H1 (cell line): Measurements from ENCODE around the gene LCE5A. TPM values are rescaled to one million over a fixed set of nuclear protein-coding genes. Genes with fewer than 3 reads are reported as not detected.

ENCODE experiments used
- CTCF ChIA-PET: fragments of 300-600 bp; sonication (Branson Sonifier 250); formaldehyde crosslinking; loops from one replicate; lab custom pipeline; 2021; ENCODE audit not compliant: partially characterized antibody; lab: Charles Lee
- POLR2A ChIA-PET: fragments of 300-600 bp; sonication (Branson Sonifier 250); formaldehyde crosslinking; loops from one replicate; lab custom pipeline; 2021; ENCODE audit warnings: inconsistent platforms; ENCODE audit not compliant: partially characterized antibody; lab: Charles Lee
- DNase-seq, 2 experiments: peaks; one replicate each; pipeline versions ENCODE4 v3.0.0 to v3.0.0-alpha.2; 2010 to 2022; ENCODE audit warnings: low spot score in 2 of 2, low read depth in 1 of 2, mixed read lengths in 1 of 2
- FAIRE-seq: peaks from 2 replicates; lab custom pipeline; 2011; peaks lifted over from hg19 to GRCh38; lab: Jason Lieb, UNC
- H2AFZ ChIP-seq: 2 replicates; pipeline ENCODE4 v1.8.1; 2012; ENCODE audit warnings: low read length, inconsistent platforms
- H2AK5ac ChIP-seq: 2 replicates; pipeline ENCODE4 v1.6.1; 2013; ENCODE audit warnings: low read depth, low read length
- H2BK120ac ChIP-seq: replicated peaks from 2 replicates; pipeline ENCODE3; 2013; ENCODE audit warnings: low read depth, low read length, inconsistent platforms
- H2BK12ac ChIP-seq: 2 replicates; pipeline ENCODE4 v1.6.1; 2013; ENCODE audit warnings: low read depth, low read length
- H2BK15ac ChIP-seq: 2 replicates; pipeline ENCODE4 v1.6.1; 2013; ENCODE audit warnings: low read length
- H2BK20ac ChIP-seq: 2 replicates; pipeline ENCODE4 v1.6.1; 2013; ENCODE audit warnings: low read length
- H2BK5ac ChIP-seq: 2 replicates; pipeline ENCODE4 v1.6.1; 2013; ENCODE audit warnings: low read depth, low read length
- H3K14ac ChIP-seq: 2 replicates; pipeline ENCODE4 v1.6.1; 2013; ENCODE audit warnings: inconsistent platforms; ENCODE audit not compliant: insufficient read length
- H3K18ac ChIP-seq: 2 replicates; pipeline ENCODE4 v1.6.1; 2013; ENCODE audit warnings: low read length; ENCODE audit errors: extremely low read depth
- H3K23ac ChIP-seq: 2 replicates; pipeline ENCODE4 v1.6.1; 2013; ENCODE audit warnings: inconsistent platforms; ENCODE audit not compliant: insufficient read length
- H3K23me2 ChIP-seq: 2 replicates; pipeline ENCODE4 v1.6.1; 2013; ENCODE audit warnings: low read depth, low read length
- H3K27ac ChIP-seq: 2 replicates; pipeline ENCODE4 v1.6.1; 2011; ENCODE audit warnings: low read depth, low read length, inconsistent platforms
- H3K27me3 ChIP-seq, 4 experiments: replicated peaks in 1 of 4; 1 replicate in 1 of 4; 2 replicates in 3 of 4; pipeline versions ENCODE4 v1.6.1 to v1.8.1; 2011 to 2013; ENCODE audit warnings: low read length in 3 of 4, mild to moderate bottlenecking in 3 of 4, inconsistent platforms in 2 of 4, mixed read lengths in 2 of 4, moderate library complexity in 1 of 4; ENCODE audit not compliant: control insufficient read depth in 3 of 4, insufficient read depth in 3 of 4; ENCODE audit errors: extremely low read depth in 1 of 4
- H3K36me3 ChIP-seq, 4 experiments: 2 replicates each; pipeline versions ENCODE4 v1.6.1 to v1.8.1; 2011 to 2013; ENCODE audit warnings: mild to moderate bottlenecking in 4 of 4, low read length in 3 of 4, moderate library complexity in 2 of 4, control low read depth in 1 of 4, inconsistent platforms in 1 of 4; ENCODE audit not compliant: insufficient read depth in 4 of 4, control insufficient read depth in 2 of 4
- H3K4ac ChIP-seq: replicated peaks from 2 replicates; pipeline ENCODE3; 2013; ENCODE audit warnings: low read length, low read depth, mixed read lengths, inconsistent platforms; ENCODE audit not compliant: insufficient read length
- H3K4me1 ChIP-seq, 4 experiments: replicated peaks in 1 of 4; 1 replicate in 1 of 4; 2 replicates in 3 of 4; pipeline versions ENCODE4 v1.6.1 to v1.8.1; 2011 to 2013; ENCODE audit warnings: low read length in 3 of 4, inconsistent platforms in 2 of 4, mixed read lengths in 1 of 4; ENCODE audit not compliant: insufficient read depth in 4 of 4, control insufficient read depth in 3 of 4
- H3K4me2 ChIP-seq, 2 experiments: 2 replicates each; pipeline versions ENCODE4 v1.6.1 to v1.8.1; 2011 to 2013; ENCODE audit warnings: low read depth in 2 of 2, low read length in 2 of 2, control low read depth in 1 of 2, inconsistent platforms in 1 of 2, mild to moderate bottlenecking in 1 of 2; ENCODE audit not compliant: insufficient read depth in 1 of 2
- H3K4me3 ChIP-seq, 4 experiments: fragments of 200-600, 300-600 bp in 1 of 4; sonication (generic), shearing (Covaris generic), sonication (Bioruptor Twin) in 1 of 4; 2 replicates each; pipeline versions ENCODE4 v1.5.1 to v1.8.1; 2011 to 2016; ENCODE audit warnings: low read length in 4 of 4, low read depth in 3 of 4, control low read depth in 2 of 4, inconsistent platforms in 2 of 4, mild to moderate bottlenecking in 2 of 4, mixed read lengths in 1 of 4, moderate library complexity in 1 of 4; ENCODE audit not compliant: insufficient read depth in 2 of 4; ENCODE audit errors: extremely low read depth in 1 of 4
- H3K56ac ChIP-seq: replicated peaks from 2 replicates; pipeline ENCODE3; 2013; ENCODE audit warnings: low read depth, mild to moderate bottlenecking, mixed read lengths, low read length, inconsistent platforms; ENCODE audit not compliant: insufficient read length
- H3K79me1 ChIP-seq: 2 replicates; pipeline ENCODE4 v1.6.1; 2013; ENCODE audit warnings: low read depth, low read length, control low read depth
- H3K79me2 ChIP-seq, 2 experiments: 2 replicates each; pipeline versions ENCODE4 v1.6.1 to v1.8.1; 2012 to 2013; ENCODE audit warnings: low read length in 2 of 2, mild to moderate bottlenecking in 2 of 2, inconsistent platforms in 1 of 2; ENCODE audit not compliant: insufficient read depth in 2 of 2, control insufficient read depth in 1 of 2
- H3K9ac ChIP-seq, 4 experiments: replicated peaks in 1 of 4; 1 replicate in 1 of 4; 2 replicates in 3 of 4; pipeline versions ENCODE4 v1.6.1 to v1.8.1; 2011 to 2013; ENCODE audit warnings: low read depth in 3 of 4, low read length in 3 of 4, control low read depth in 2 of 4, mild to moderate bottlenecking in 2 of 4, moderate library complexity in 2 of 4, inconsistent platforms in 1 of 4; ENCODE audit errors: extremely low read depth in 1 of 4
- H3K9me3 ChIP-seq, 2 experiments: 2 replicates each; pipeline versions ENCODE4 v1.6.1 to v1.8.1; 2012 to 2013; ENCODE audit warnings: mild to moderate bottlenecking in 2 of 2, moderate library complexity in 2 of 2, control low read depth in 1 of 2, inconsistent platforms in 1 of 2, low read depth in 1 of 2, low read length in 1 of 2, mixed read lengths in 1 of 2; ENCODE audit not compliant: insufficient read depth in 2 of 2
- H4K20me1 ChIP-seq, 2 experiments: replicated peaks in 1 of 2; 2 replicates each; pipeline versions ENCODE3 to v1.8.1; 2011 to 2013; ENCODE audit warnings: inconsistent platforms in 2 of 2, low read length in 2 of 2, mild to moderate bottlenecking in 1 of 2; ENCODE audit not compliant: insufficient read depth in 2 of 2, control insufficient read depth in 1 of 2
- H4K5ac ChIP-seq: 2 replicates; pipeline ENCODE4 v1.6.1; 2013; ENCODE audit warnings: low read length, low read depth, mixed read lengths, inconsistent platforms; ENCODE audit not compliant: insufficient read length
- H4K8ac ChIP-seq: 2 replicates; pipeline ENCODE4 v1.8.0; 2013; ENCODE audit warnings: mild to moderate bottlenecking, moderate library complexity, low read length, inconsistent platforms; ENCODE audit not compliant: insufficient read depth; ENCODE audit errors: extremely low read depth
- H4K91ac ChIP-seq: replicated peaks from 2 replicates; pipeline ENCODE3; 2013; ENCODE audit warnings: low read length, mixed read lengths, inconsistent platforms; ENCODE audit not compliant: insufficient read length
- ATF3 ChIP-seq: IDR thresholded peaks from 2 replicates; pipeline ENCODE4 v1.6.1; 2011; ENCODE audit warnings: low read depth, mild to moderate bottlenecking, low read length; ENCODE audit not compliant: insufficient read depth
- CREB1 ChIP-seq: IDR thresholded peaks from 2 replicates; pipeline ENCODE4 v1.6.1; 2012; ENCODE audit warnings: inconsistent platforms
- CTCF ChIP-seq, 3 experiments: IDR thresholded peaks; 1 replicate in 2 of 3; 2 replicates in 1 of 3; pipeline versions ENCODE4 v1.5.1 to v1.6.1; 2011; ENCODE audit warnings: low read length in 3 of 3, mild to moderate bottlenecking in 3 of 3, inconsistent platforms in 2 of 3, low read depth in 1 of 3, moderate library complexity in 1 of 3; ENCODE audit not compliant: insufficient read depth in 1 of 3; ENCODE audit errors: control extremely low read depth in 1 of 3
- WGBS, 2 experiments: shearing (Covaris generic) in 1 of 2; methylation state at CpG; one replicate each; pipeline versions ENCODE4 v1.1.6 to v1.1.7; 2013 to 2015; ENCODE audit warnings: low lambda C conversion rate in 2 of 2, mixed read lengths in 2 of 2, inconsistent platforms in 1 of 2, low coverage in 1 of 2, missing lambda C conversion rate in 1 of 2; ENCODE audit not compliant: insufficient replicate concordance in 2 of 2, insufficient coverage in 1 of 2, insufficient read length in 1 of 2; ENCODE audit errors: extremely low coverage in 1 of 2, missing lambda C conversion rate in 1 of 2; 5-methylcytosine and 5-hydroxymethylcytosine counted together
- polyA plus RNA-seq, 7 experiments: library from polyadenylated mRNA; depleted of rRNA in 3 of 7; stranded (reverse) in 5 of 7; unstranded in 2 of 7; fragments of >200 nt in 5 of 7; fragments of 200-250 nt in 2 of 7; gene quantifications; 1 replicate in 5 of 7; 2 replicates in 1 of 7; 4 replicates in 1 of 7; pipeline versions ENCODE4 v1.2.1 to v1.2.3, GENCODE V29; 2011 to 2013; ENCODE audit warnings: missing spikeins in 2 of 7, mixed read lengths in 2 of 7
- total RNA-seq: library from RNA; stranded (reverse); fragmentation: NEBNext Ultra II Directional; extraction: Animal tissue kit (Norgen Biotek cat#: 25700); gene quantifications from 2 replicates; pipeline ENCODE4 v1.2.1, GENCODE V29; 2021

Gene LCE5A
- total and polyA plus RNA-seq, 2 of the 8 experiments (the other 6 are each of a cell fraction or from before 2014, with no cell fraction given), result not detected

GRCh38 chr1:152495066-152495675 is 15.4 kb upstream of the LCE5A start:
- Histone ChIP-seq H4K91ac (no peak overlapping the region), H3K79me1 (no peaks in the 10 kb centered on the region), H2BK5ac (no peak overlapping the region), H3K14ac (no peak overlapping the region), H2AK5ac (no peak overlapping the region), H3K23ac (no peak overlapping the region), H3K36me3 (no peaks in the 10 kb centered on the region), H3K56ac (no peak overlapping the region), H3K23me2 (no peaks in the 10 kb centered on the region), H4K5ac (no peak overlapping the region), H3K27me3 (no peaks in the 10 kb centered on the region), H2BK12ac (no peak overlapping the region), H2BK120ac (no peak overlapping the region), H3K4me1 (no peaks in the 10 kb centered on the region), H3K4ac (no peak overlapping the region), H2BK15ac (no peak overlapping the region), H3K18ac (no peak overlapping the region), H2BK20ac (no peak overlapping the region), H3K27ac (no peak overlapping the region), H3K9ac (no peak overlapping the region), H3K9me3 (peaks cover 54 to 77% of the 10 kb centered on the region in 2 experiments), H2AFZ (no peak overlapping the region), H4K20me1 (no peaks in the 10 kb centered on the region), H4K8ac (no peak overlapping the region), H3K4me3 (no peak overlapping the region), H3K79me2 (no peaks in the 10 kb centered on the region), H3K4me2 (no peak overlapping the region)
- FAIRE-seq, result no peak
- ChIA-PET POLR2A (no interaction called here), CTCF (no interaction called here)
- 63% methylated on average over 4 of the region's 4 CpGs; no CpG with 5 or more reads in 1 of the 2 experiments for WGBS, 2 experiments
- no peak for DNase-seq
- TF ChIP-seq CTCF (IDR thresholded peaks at IDR 0.05; ENCODE audit: control extremely low read depth in 1 of 3, insufficient read depth in 1 of 3, low read depth in 1 of 3, low read length in 3 of 3) (peak in 1 of 3 experiments; percentile 21; a peak in 1 of 4 replicates), ATF3 (no peak), CREB1 (no peak)
